Peyer's patch (tissue), 4 donors: ENCODE data around the gene IL12RB1. TPM values are rescaled to one million over a fixed set of nuclear protein-coding genes. Genes with fewer than 3 reads are reported as not detected.
"Not testable (repeated sequence)": the region's sequence is repeated elsewhere in the genome, so short reads cannot be mapped to it uniquely, and the experiment has no call there.

Experiments
- DNase-seq, 3 donors: peaks; one replicate each; pipeline ENCODE4 v3.0.0-alpha.2; 2017 to 2019
- H3K27ac ChIP-seq, 4 donors: fragments of 200-600 bp; sonication (generic); one replicate each; pipeline ENCODE4 v1.5.1; 2016 to 2019
- H3K27me3 ChIP-seq, 2 donors: fragments of 200-600 bp; sonication (generic); one replicate each; pipeline ENCODE4 v1.5.1; 2019
- H3K36me3 ChIP-seq, 3 donors: fragments of 200-600 bp; sonication (generic); one replicate each; pipeline ENCODE4 v1.5.1; 2016 to 2019
- H3K4me1 ChIP-seq, 4 donors: fragments of 200-600 bp; sonication (generic); one replicate each; pipeline ENCODE4 v1.5.1; 2016 to 2019
- H3K4me3 ChIP-seq, 4 donors: fragments of 200-600 bp; sonication (generic); 1 replicate in 3 of 4; 2 replicates in 1 of 4; pipeline ENCODE4 v1.5.1; 2016 to 2019; ENCODE audit warnings: mild to moderate bottlenecking in 1 of 4
- H3K9me3 ChIP-seq, 4 donors: fragments of 200-600 bp; sonication (generic); one replicate each; pipeline ENCODE4 v1.5.1; 2016 to 2019; ENCODE audit warnings: mild to moderate bottlenecking in 1 of 4
- CTCF ChIP-seq, 6 experiments: fragments of 450-650 bp in 4 of 6; fragments of 200-600 bp in 2 of 6; sonication (generic) in 1 of 6; IDR thresholded peaks; one replicate each; pipeline ENCODE4 v1.5.1; 2017 to 2019; ENCODE audit warnings: antibody characterized with exemption in 6 of 6, mild to moderate bottlenecking in 3 of 6, moderate library complexity in 1 of 6
- POLR2A ChIP-seq, 2 donors: fragments of 450-650 bp; IDR thresholded peaks; one replicate each; pipeline ENCODE4 v1.5.1; 2017; ENCODE audit warnings: antibody characterized with exemption in 2 of 2, mild to moderate bottlenecking in 2 of 2, moderate library complexity in 2 of 2
- total RNA-seq, 4 donors: library from RNA; depleted of rRNA; stranded (reverse); fragments of >200 nt; gene quantifications; one replicate each; pipeline ENCODE4 v1.1.0, GENCODE V29; 2016

The IL12RB1 gene
- total RNA-seq, 4 donors from 2014 or later = 1.2 to 19.0 (median 2.8) TPM

DNA sequence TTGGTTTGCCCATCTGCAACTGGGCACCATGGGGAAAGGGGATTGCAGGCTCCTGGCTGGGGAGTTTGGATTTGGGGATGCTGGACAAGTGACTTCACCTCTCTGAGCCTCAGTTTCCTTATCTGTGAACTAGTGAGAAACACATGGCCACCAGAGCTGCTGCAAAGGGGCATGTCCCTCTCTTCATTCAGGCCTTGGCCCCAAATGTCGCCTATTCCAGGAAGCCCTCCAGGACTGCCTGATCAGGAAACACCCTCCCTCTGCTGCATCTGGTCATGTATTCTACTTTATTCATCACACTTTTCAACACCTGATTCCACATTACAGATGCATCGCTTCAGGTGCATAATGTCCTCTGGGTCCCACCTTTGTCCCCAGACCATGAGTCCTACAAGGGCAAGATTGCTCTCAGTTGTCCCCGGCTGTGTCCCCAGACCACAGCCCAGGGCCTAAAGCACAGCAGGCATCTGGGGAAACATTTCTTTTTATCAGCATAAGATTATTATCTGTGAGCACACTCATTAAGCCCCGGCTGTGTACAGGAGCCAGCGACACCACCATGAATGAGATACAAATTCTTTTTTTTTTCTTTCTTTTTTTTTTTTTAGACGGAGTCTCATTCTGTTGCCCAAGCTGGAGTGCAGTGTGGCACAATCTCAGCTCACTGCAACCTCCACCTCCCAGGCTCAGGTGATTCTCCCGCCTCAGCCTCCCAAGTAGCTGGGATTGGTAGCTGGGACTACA, 41.3 kb downstream of the IL12RB1 start:
- H3K27ac ChIP-seq = peak overlapping the region; percentile 48 to 78 (median 74)
- peaks cover 0 to 19% (median 13%) of the 10 kb centered on the region in 4 donors for H3K4me1 ChIP-seq
- no peaks in the 10 kb centered on the region for H3K27me3 ChIP-seq
- DNase-seq = no peak
- TF ChIP-seq POLR2A (IDR thresholded peaks at IDR 0.05) (no peak), CTCF (IDR thresholded peaks at IDR 0.05) (no peak)
- H3K4me3 ChIP-seq = peak overlapping the region; percentile 18 to 40 (median 28)
- no peaks in the 10 kb centered on the region for H3K9me3 ChIP-seq
- no peaks in the 10 kb centered on the region for H3K36me3 ChIP-seq

GRCh38 chr19:18044825-18045304, 41.9 kb downstream of the IL12RB1 start:
- peak; percentile 73 to 95 (median 92) for DNase-seq
- Histone ChIP-seq H3K9me3 (no peaks in the 10 kb centered on the region), H3K4me1 (peaks cover 0 to 19% (median 13%) of the 10 kb centered on the region in 4 donors), H3K27me3 (no peaks in the 10 kb centered on the region), H3K36me3 (no peaks in the 10 kb centered on the region), H3K27ac (peak overlapping the region; percentile 48 to 78 (median 74)), H3K4me3 (peak overlapping the region; percentile 18 to 40 (median 28))
- TF ChIP-seq POLR2A (IDR thresholded peaks at IDR 0.05) = no peak
- no peak for TF ChIP-seq CTCF (IDR thresholded peaks at IDR 0.05)

GRCh38 chr19:18043676-18044075, 43.1 kb downstream of the IL12RB1 start:
- no peak for DNase-seq
- no peak for TF ChIP-seq POLR2A (IDR thresholded peaks at IDR 0.05)
- TF ChIP-seq CTCF (IDR thresholded peaks at IDR 0.05) = no peak
- no peaks in the 10 kb centered on the region for H3K36me3 ChIP-seq
- no peaks in the 10 kb centered on the region for H3K9me3 ChIP-seq
- H3K27ac ChIP-seq = peak overlapping the region in 1 of 4 donors; percentile 73
- no peak overlapping the region for H3K4me3 ChIP-seq
- peaks cover 0 to 19% (median 13%) of the 10 kb centered on the region in 4 donors for H3K4me1 ChIP-seq
- no peaks in the 10 kb centered on the region for H3K27me3 ChIP-seq

GRCh38 chr19:18041054-18041453, 45.7 kb downstream of the IL12RB1 start:
- Histone ChIP-seq H3K4me1 (peaks cover 0 to 19% (median 13%) of the 10 kb centered on the region in 4 donors), H3K27me3 (no peaks in the 10 kb centered on the region), H3K9me3 (no peaks in the 10 kb centered on the region), H3K27ac (no peak overlapping the region), H3K36me3 (no peaks in the 10 kb centered on the region), H3K4me3 (no peak overlapping the region)
- TF ChIP-seq CTCF (IDR thresholded peaks at IDR 0.05) = no peak
- no peak for TF ChIP-seq POLR2A (IDR thresholded peaks at IDR 0.05)
- DNase-seq = no peak

GRCh38 chr19:18032102-18032501, 54.6 kb downstream of the IL12RB1 start:
- peaks cover 0 to 12% (median 3%) of the 10 kb centered on the region in 4 donors for H3K4me1 ChIP-seq
- not testable (repeated sequence) for H3K9me3 ChIP-seq, DNase-seq, H3K36me3 ChIP-seq, H3K4me3 ChIP-seq, H3K27me3 ChIP-seq, H3K27ac ChIP-seq

- H3K9me3 ChIP-seq, H3K27me3 ChIP-seq, H3K4me3 ChIP-seq, H3K36me3 ChIP-seq, DNase-seq: not testable (repeated sequence)
- Histone ChIP-seq H3K27ac (peak overlapping the region in 1 of 4 donors; percentile 8), H3K4me1 (peaks cover 0 to 12% (median 3%) of the 10 kb centered on the region in 4 donors)
These were observed 55.3 kb downstream of the IL12RB1 start for GRCh38 chr19:18031401-18031800.
